GM12878 (cell line): ENCODE measurements around the gene INHBC. TPM values are rescaled to one million over a fixed set of nuclear protein-coding genes. Genes with fewer than 3 reads are reported as not detected.

Experiments
- BCL3 ChIP-seq: IDR thresholded peaks from 2 replicates; pipeline ENCODE4 v1.6.1; 2011; ENCODE audit warnings: borderline replicate concordance, low read depth, mild to moderate bottlenecking, moderate library complexity, low read length; ENCODE audit not compliant: insufficient read depth, poor library complexity, severe bottlenecking
- CEBPB ChIP-seq, 2 experiments: fragments of 150-350 bp in 1 of 2; IDR thresholded peaks; 2 replicates each; pipeline ENCODE4 v1.6.1; 2012 to 2014; ENCODE audit warnings: low read depth in 2 of 2, low read length in 2 of 2, borderline replicate concordance in 1 of 2, inconsistent platforms in 1 of 2
- CHD2 ChIP-seq: IDR thresholded peaks from 2 replicates; pipeline ENCODE4 v1.6.1; 2011; ENCODE audit warnings: low read depth, low read length, improper control_type of control experiment, borderline replicate concordance
- FOXM1 ChIP-seq: IDR thresholded peaks from 2 replicates; pipeline ENCODE4 v1.6.1; 2012; ENCODE audit warnings: low read depth, mild to moderate bottlenecking, inconsistent platforms, low read length, moderate library complexity
- IKZF1 ChIP-seq: fragments of 450-650 bp; conservative IDR thresholded peaks from 2 replicates; pipeline ENCODE4 v1.6.1; 2017; ENCODE audit warnings: antibody characterized with exemption, mild to moderate bottlenecking
- IKZF2 ChIP-seq, 2 experiments: fragments of 450-650 bp; IDR thresholded peaks; 2 replicates each; pipeline ENCODE4 v1.6.1; 2017; ENCODE audit warnings: mild to moderate bottlenecking in 2 of 2, moderate library complexity in 2 of 2
- JUNB ChIP-seq: IDR thresholded peaks from 2 replicates; pipeline ENCODE4 v1.6.1; 2016; ENCODE audit warnings: antibody characterized with exemption, mild to moderate bottlenecking
- MEF2B ChIP-seq: fragments of 450-650 bp; IDR thresholded peaks from 2 replicates; pipeline ENCODE4 v1.6.1; 2018; ENCODE audit warnings: mild to moderate bottlenecking, moderate library complexity; ENCODE audit not compliant: partially characterized antibody, poor library complexity, severe bottlenecking
- MTA2 ChIP-seq: fragments of 450-650 bp; IDR thresholded peaks from 2 replicates; pipeline ENCODE4 v1.6.1; 2016; ENCODE audit warnings: low read depth, mild to moderate bottlenecking, moderate library complexity
- PKNOX1 ChIP-seq: fragments of 450-650 bp; IDR thresholded peaks from 2 replicates; pipeline ENCODE4 v1.6.1; 2016; ENCODE audit warnings: mild to moderate bottlenecking
- RAD21 ChIP-seq: IDR thresholded peaks from 2 replicates; pipeline ENCODE4 v1.6.1; 2011; ENCODE audit warnings: mild to moderate bottlenecking, low read depth, low read length, moderate library complexity; ENCODE audit not compliant: insufficient read depth
- STAT3 ChIP-seq: IDR thresholded peaks from 2 replicates; pipeline ENCODE4 v1.6.1; 2011; ENCODE audit warnings: low read depth, low read length, improper control_type of control experiment
- TCF12 ChIP-seq: IDR thresholded peaks from 2 replicates; pipeline ENCODE4 v1.6.1; 2011; ENCODE audit warnings: low read depth, mild to moderate bottlenecking, low read length
- ZNF207 ChIP-seq: fragments of 450-650 bp; IDR thresholded peaks from 2 replicates; pipeline ENCODE4 v1.6.1; 2014; ENCODE audit warnings: antibody characterized with exemption, mild to moderate bottlenecking, borderline replicate concordance
- polyA plus RNA-seq, 11 experiments: library from polyadenylated mRNA; depleted of rRNA in 4 of 11; unstranded in 6 of 11; stranded (reverse) in 5 of 11; fragments of >200 nt; fragmentation: Nextera tagmentation in 4 of 11; fragmentation: Illumina TruSeq in 1 of 11; extraction: Ambion mirVana in 4 of 11; extraction: Trizol in 1 of 11; gene quantifications; 1 replicate in 1 of 11; 2 replicates in 10 of 11; pipeline versions ENCODE4 v1.2.1 to v1.2.3, GENCODE V29; 2011 to 2016; ENCODE audit warnings: inconsistent platforms in 2 of 11, missing spikeins in 2 of 11, low read depth in 1 of 11
- total RNA-seq, 4 experiments: library from RNA; depleted of rRNA in 3 of 4; stranded (reverse); fragments of >200 nt in 3 of 4; fragmentation: Illumina TruSeq in 1 of 4; extraction: Trizol in 1 of 4; gene quantifications; 2 replicates each; pipeline versions ENCODE4 v1.2.1 to v1.2.3, GENCODE V29; 2013 to 2021

The INHBC gene
- total and polyA plus RNA-seq, 10 of the 15 experiments (the other 5 are each of a cell fraction or from before 2014, with no cell fraction given): 0.04 to 0.22 (median 0.13) TPM; not detected in 5

- TF ChIP-seq IKZF2 (IDR thresholded peaks at IDR 0.05) (peak; percentile 49 to 61; a peak in 2 of 4 replicates), MEF2B (peak; percentile 77), STAT3 (no peak), ZNF207 (no peak), TCF12 (no peak), CEBPB (IDR thresholded peaks at IDR 0.05; ENCODE audit: borderline replicate concordance in 1 of 2, low read depth in 2 of 2, low read length in 2 of 2) (no peak), PKNOX1 (peak; percentile 46; the same call in 1 of the 2 replicates), BCL3 (no peak), FOXM1 (no peak), JUNB (0 out of 2 replicates have a peak, but pooled peaks have one; percentile 8), RAD21 (no peak), MTA2 (peak; percentile 13; the same call in 1 of the 2 replicates), CHD2 (no peak), IKZF1 (peak; percentile 35; the same call in 1 of the 2 replicates)
Measured at GRCh38 chr12:57496822-57497221, 62.2 kb downstream of the INHBC start (continued).
